Stimulated activated CD4-positive, alpha-beta T cell treated with anti-CD3 and anti-CD28 coated beads, Interleukin-2, amount 100 ng/mL, for 4 hours (primary cell): Measurements from ENCODE around the gene EPN1.

Experiments
- DNase-seq: peaks from one replicate; pipeline ENCODE4 v3.0.0-alpha.2; 2020; ENCODE audit warnings: low read depth

EPN1 gene

DNA sequence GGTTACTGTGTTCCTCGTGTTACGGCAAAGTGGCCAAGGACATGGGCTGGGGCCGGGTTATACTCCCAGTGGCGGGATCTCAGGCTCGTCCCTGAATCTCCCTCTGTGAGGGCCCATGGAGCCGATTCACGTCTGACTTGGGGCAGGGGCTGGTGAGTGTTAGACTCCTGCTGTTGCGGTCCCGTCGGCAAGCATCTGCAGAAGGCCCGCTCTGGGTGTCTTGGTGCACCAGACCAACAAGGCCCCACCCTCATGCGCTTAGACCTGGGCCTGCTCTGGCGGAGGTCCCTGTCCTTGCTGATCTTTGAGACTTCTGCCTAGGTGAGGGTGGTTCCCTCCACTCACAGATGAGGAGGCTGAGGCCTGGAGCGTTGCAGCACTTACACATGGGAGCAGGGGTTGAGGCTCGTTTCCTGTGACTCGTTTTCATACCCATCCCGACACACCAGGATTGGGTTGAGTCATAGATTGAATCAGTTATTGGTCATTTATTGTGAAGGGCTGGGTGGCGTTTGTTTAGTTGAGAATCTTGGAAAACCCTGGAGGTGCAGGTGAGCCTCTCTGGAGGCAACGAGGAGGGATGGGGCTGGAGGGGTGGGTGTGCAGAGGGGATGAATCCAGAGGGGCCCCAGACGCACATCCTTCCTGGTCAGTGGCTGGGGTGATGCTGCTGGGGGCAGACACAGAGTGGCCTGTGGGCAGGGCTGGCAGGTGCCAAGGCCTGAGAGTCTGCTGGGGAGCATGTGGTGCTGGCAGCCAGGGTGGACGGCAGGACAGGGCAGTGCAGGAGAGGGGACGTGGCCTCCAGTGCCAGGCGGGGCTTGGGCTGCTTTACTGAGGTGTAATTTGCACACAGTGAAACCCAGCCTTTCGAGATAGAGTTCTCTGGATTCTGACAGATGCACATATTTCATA, 4.6 kb downstream of the EPN1 start:
- no peak for DNase-seq

GRCh38 chr19:55680339-55681130, 5.5 kb downstream of the EPN1 start:
- no peak for DNase-seq

DNA sequence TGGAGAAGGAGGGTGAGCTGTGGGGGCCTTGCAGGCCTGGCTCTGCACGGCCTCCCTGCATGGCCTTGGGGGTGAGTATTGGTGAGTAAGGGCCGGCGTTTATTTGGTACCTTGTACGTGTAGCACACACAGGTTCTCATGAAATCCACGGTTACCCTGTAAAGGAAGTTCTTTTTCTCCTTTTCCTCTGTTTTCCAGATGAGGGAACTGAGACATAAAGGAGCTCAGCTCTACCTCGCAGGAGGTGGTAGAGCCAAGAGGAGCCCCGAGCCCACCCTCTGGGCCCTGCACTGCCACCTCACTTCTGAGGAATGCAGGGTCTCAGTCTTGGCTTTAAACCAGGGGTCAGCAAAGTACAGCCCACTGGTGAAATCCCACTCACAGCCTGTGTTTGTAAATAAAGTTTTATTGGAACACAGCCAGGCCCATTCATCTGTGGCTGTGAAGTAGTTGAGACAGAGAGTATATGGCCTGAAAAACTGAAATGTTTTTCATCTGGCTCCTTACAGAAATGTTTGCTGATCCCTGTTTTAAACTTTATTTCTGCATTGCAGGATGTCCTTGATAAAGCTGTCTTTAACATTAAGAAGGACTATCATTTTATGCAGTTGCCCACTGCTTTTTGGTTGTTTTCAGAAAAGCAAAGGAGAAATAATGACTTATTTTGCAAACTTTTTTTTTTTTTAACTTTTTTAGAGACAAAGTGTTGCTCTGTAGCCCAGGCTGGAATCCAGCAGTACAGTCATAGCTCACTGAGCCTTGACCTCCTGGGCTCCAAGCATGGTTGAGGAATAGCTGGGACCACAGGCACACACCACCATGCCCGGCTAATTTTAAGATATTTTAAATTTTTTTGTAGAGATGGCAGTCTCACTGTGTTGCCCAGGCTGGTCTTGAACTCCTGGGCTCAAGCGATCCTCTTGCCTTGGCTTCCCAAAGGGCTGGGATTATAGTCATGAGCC, 6.4 kb downstream of the EPN1 start:
- DNase-seq: no peak

GRCh38 chr19:55683449-55684261, 8.6 kb downstream of the EPN1 start:
- no peak for DNase-seq

DNA sequence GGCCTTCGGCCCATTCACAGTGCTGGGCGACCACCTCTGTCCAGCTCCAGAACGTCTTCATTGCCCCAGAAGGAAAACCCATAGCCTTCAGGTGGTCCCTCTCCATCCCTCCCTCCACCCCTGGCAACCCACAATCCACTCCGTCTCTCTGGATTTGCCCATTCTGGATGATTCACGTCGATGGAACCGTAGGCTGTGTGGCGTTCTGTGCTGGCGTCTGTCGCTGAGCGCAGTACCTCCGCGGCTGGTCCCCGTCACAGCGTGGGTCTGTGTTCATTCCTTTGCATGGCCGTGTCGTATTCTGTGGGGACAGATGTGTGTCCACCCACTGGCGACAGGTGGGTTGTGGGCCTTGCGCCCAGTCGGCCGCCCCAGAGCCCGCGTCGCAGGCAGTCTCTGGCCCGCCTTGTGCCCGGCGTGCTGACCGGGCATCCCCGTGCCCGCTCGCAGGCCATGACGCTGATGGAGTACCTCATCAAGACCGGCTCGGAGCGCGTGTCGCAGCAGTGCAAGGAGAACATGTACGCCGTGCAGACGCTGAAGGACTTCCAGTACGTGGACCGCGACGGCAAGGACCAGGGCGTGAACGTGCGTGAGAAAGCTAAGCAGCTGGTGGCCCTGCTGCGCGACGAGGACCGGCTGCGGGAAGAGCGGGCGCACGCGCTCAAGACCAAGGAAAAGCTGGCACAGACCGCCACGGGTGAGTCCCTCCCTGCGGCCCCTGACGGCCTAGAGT, 10.1 kb downstream of the EPN1 start:
- DNase-seq: no peak

- no peak for DNase-seq
These were observed 10.8 kb downstream of the EPN1 start for GRCh38 chr19:55685776-55686175.

DNA sequence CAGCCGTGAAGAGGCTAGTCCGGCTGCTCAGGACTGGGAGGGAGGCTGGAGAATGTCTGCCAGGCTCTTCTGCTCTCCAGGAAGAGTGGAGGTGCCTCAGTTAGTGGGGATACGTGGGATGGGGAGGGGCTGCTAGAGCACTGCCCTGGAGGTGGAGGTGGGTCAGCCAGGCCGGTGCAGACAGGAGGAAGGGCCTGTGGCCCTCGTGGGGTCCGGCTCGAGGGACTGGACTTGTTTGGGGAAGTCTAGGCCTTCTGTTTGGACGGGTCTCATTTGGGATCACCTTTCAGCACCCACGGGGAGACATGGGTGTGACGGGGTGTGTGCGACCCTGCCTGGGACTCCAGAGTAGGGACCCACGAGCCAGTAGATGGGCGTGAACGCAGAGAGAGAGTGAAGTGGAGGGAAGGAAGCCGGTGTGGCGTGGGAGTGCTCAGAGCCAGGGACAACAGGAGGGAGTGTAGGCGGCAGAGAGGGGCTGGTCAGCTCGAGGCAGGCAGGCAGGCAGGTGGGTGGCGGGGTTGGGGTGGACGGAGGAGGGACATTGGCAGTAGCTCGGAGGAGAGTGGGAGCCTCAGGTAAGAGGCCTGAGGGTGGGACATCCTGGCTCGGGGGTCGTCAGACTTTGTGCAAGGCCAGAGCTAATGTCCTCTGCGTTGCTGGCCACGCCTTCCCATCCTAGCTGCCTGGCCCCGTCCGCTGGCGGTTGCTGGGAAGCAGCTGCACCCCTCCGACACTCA, 11.5 kb downstream of the EPN1 start:
- DNase-seq: no peak

- DNase-seq: no peak
These were observed 12.5 kb downstream of the EPN1 start for GRCh38 chr19:55687281-55688201.

- no peak for DNase-seq
These were observed 13.6 kb downstream of the EPN1 start for GRCh38 chr19:55688422-55689218.

DNA sequence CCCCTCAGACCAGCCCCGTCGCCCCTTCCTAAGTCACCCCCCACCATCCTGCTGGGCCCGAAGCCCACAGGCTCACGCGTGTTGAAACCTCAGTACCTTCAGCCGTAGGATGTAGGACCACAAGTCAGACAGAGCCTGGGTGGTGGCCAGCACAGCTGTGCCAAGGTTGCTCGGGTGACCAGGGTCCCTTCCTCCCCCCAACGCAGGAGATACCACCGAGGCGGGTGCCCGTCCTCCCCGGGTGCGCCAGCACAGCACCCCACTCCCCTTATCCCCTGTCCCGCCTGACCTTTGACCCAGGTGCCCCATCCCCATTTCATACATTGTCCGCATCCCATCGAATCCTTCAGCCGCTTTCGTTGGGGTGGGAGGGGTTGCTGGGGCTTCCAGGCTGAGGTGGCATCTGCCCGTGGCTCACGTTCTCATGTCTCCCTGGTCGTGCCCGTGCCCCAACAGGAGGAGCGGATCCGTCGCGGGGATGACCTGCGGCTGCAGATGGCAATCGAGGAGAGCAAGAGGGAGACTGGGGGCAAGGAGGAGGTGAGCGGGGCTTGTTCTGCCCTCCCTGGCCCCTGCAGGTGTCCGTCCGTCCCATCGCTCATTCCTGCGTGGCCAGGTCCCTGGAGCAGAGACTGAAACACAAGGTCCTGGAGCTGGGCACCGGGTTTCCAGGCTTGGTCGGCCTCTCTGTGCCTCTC, 14.5 kb downstream of the EPN1 start:
- no peak for DNase-seq

DNA sequence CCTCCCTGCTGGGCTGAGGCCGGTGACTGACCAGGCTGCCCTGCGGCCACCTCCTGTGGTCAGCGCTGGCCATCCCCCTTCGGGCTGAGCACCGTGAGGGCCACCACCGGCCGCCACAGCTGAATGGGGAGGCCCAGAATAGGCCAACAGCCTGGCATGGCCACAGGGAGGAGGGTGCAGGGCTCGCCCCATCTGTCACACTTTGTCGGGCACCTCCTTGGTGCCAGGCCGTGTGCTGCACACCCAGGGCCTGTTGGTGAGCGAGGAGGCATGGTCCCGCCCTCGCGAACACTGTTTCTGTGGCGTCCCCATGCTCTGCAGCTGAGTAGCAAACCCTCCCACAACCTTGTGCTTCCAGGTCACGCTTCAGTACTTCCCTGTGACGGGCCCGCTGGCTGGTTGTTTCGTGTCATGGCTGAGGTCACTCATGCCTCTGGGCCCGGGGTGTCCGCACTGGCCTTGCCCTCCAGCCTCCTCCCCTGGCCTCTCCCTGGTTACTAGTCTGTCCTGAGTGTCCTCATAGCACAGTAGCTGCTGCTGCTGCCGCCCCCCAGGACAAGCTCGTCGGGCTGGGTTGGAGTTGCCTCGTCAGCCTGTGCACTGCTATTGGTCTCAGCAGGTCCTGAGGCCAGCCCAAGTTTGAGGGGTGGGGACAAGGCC, 15.2 kb downstream of the EPN1 start:
- no peak for DNase-seq

- DNase-seq: no peak
These were observed 15.9 kb downstream of the EPN1 start for GRCh38 chr19:55690769-55691545.

DNA sequence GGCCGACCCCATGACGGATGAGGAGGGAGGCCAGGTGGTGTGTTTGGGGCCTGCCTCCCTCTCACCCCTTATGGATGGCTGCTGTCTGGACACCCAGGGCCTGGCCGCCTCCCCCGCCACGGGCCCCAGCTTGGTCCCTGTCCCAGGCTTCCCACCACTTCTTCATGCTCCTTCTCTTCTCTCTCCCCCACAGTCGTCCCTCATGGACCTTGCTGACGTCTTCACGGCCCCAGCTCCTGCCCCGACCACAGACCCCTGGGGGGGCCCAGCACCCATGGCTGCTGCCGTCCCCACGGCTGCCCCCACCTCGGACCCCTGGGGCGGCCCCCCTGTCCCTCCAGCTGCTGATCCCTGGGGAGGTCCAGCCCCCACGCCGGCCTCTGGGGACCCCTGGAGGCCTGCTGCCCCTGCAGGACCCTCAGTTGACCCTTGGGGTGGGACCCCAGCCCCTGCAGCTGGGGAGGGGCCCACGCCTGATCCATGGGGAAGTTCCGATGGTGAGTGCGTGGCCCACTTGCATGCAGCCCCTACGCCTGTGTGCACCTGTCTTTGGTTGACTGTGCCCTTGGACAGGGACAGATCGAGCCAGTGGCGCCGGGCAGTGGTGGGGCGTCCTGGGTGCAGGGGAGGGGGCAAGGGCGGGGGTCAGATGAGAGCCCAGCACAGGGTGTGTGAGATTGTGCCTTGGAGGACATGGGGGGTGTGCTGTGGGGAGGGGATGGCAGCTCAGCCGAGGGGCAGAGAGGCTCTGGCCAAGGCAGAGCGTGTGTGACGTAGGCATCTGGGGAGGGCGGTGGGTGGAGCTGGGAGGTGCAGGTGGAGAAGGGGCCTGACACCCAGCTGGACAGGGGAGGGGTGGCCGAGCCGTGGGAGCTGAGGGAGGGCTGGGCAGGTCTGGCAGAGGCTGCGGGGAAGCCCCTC, 16.8 kb downstream of the EPN1 start:
- DNase-seq: no peak

DNA sequence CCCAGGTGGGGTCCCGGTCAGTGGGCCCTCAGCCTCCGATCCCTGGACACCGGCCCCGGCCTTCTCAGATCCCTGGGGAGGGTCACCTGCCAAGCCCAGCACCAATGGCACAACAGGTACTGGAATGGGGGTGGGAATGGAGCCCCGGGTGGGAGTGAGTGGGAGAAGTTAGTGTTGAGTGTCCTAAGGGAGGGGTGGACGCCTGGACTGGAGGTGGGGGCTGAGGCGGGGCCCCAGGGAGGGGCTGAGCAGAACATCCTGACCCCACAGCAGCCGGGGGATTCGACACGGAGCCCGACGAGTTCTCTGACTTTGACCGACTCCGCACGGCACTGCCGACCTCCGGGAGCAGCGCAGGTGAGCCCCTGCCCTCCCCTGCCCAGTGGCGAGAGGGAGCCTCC, 17.7 kb downstream of the EPN1 start:
- no peak for DNase-seq
